Dermis blood vessel endothelial cell (primary cell): ENCODE data around the gene CFAP300. TPM values are rescaled to one million over a fixed set of nuclear protein-coding genes. Genes with fewer than 3 reads are reported as not detected.

Experiments used
- DNase-seq: peaks from one replicate; pipeline ENCODE4 v3.0.0; 2010
- total RNA-seq: library from RNA; depleted of rRNA; stranded (reverse); fragments of >200 nt; gene quantifications from 2 replicates; pipeline ENCODE4 v1.2.3, GENCODE V29; 2014

The CFAP300 gene
- total RNA-seq: 0.09 TPM in 1 of 2 replicates, not detected in the other

DNA sequence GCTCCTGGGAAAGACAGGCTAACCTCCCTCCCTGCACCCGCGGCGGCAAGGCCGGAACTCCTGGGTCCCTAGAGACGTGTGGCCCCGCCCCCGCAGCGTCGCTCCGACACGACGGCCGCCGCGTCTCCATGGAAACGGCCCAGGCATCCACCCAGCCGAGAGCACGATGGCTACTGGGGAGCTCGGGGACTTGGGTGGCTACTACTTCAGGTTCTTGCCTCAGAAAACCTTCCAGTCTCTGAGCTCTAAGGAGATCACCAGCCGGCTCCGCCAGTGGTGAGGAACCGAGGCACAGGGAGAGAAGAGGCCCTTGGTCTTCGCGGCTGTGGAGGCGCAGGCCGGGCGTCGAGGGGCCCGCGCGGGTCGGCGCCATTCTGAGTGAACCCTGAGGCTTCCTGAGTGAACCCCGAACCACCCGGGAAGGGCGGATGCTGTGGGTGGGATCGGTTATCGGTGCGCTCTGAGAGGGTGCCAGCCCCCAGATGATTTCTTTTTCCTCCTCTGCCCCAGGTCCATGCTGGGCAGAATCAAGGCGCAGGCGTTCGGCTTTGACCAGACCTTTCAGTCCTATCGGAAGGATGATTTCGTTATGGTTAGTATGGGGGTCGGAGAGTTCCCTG, at the start of gene CFAP300:
CFAP300 (plus strand) TSS at position 133 of the 620 bp plus-strand sequence; CDS start at position 167, 34 bp downstream.
- DNase-seq: peak; percentile 47

- no peak for DNase-seq
These were observed 45.4 kb upstream of the CFAP300 start for GRCh38 chr11:102001657-102002338.

- DNase-seq: no peak
These were observed 43.0 kb upstream of the CFAP300 start for GRCh38 chr11:102004220-102004619.

- no peak for DNase-seq
These were observed 41.9 kb upstream of the CFAP300 start for GRCh38 chr11:102005306-102005705.

GRCh38 chr11:102006835-102007566, 40.2 kb upstream of the CFAP300 start:
- DNase-seq: no peak

- DNase-seq: peak; percentile 65
These were observed 39.4 kb upstream of the CFAP300 start for GRCh38 chr11:102007567-102008437.

GRCh38 chr11:102010776-102011494, 36.3 kb upstream of the CFAP300 start:
- DNase-seq: peak; percentile 83

GRCh38 chr11:102012946-102013345, 34.3 kb upstream of the CFAP300 start:
- DNase-seq: no peak

DNA sequence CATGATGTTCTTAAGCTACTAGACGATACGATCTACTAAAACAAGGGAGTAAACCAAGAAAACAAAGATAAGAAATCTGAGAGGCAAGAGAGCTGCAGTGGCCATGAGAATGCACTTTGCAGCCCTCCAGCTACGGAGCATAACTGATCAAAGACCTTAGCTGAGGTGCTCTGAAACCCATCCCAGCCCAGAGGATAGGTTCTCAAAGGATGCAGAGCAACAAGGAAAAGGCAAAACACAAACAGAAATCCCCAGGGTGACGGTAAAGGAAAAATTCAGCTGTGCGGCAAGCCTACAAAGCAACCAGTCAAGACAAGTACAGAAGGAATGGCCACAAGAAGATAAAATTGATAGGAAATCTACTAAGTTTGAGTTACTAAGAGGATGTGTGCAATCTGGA, 32.5 kb upstream of the CFAP300 start:
- no peak for DNase-seq

DNA sequence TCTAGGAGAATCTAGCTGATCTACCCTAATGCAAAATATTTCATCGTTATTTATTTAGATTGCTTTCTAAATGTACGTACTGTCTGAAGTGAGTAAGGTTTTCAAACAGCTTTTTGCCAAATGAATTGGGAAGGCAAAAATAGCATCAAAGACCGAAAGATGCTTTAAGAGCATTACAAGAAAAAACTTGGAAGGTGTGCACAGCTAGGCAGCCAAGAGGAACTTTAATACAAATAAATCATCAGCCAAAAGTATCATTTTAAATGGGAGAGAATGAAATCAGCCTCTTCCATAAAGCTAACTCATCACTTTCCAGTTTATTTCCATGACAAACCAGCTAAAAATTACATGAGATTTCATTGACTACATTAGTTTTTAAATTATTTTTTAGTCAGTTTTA, 30.2 kb upstream of the CFAP300 start:
- no peak for DNase-seq

DNA sequence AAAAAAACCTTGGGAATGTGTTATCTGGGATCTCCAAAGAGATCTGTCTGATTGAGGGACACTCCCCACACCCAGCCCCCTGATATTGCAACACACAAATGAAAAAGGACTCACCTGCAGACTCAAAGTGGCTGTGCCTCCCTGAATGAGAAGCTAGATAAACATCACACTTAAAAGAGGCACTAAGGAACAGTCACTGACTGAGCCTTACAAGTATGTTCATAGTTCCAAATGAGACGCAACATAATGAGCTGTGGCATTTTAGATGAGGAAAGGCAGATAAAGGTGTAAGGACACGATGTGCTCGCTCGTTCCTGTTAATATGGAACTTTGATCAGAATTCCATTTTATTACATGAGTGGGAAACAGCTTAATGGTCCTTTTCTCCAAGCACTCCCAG, 21.0 kb upstream of the CFAP300 start:
- DNase-seq: no peak

- no peak for DNase-seq
These were observed 20.3 kb upstream of the CFAP300 start for GRCh38 chr11:102026959-102027358.

DNA sequence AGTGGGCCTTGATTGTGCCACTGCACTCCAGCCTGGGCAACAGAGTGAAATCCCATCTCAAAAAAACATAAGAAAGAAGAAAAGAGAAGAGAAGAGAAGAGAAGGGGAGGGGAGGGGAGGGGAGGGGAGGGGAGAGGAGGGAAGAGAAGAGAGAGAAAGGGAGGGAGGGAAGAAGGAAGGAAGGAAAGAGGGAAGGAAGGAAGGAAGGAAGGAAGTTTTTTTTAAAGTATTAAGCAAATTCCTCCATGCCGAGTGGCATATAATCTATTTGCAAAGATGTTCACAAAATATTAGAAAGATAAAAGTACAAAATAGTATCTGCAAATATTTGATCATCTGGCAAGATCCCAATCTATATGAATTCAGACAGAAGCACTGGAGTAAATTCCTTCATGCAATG, 10.5 kb upstream of the CFAP300 start:
- no peak for DNase-seq

- no peak for DNase-seq
These were observed 396 bp upstream of the CFAP300 start for GRCh38 chr11:102046841-102047240.

GRCh38 chr11:102050927-102051575, 3.8 kb downstream of the CFAP300 start:
- no peak for DNase-seq

- peak; percentile 32 for DNase-seq
These were observed 14.0 kb downstream of the CFAP300 start for GRCh38 chr11:102061276-102061675.

- DNase-seq: no peak
These were observed 14.9 kb downstream of the CFAP300 start for GRCh38 chr11:102062106-102062505.

GRCh38 chr11:102064316-102064715, 17.1 kb downstream of the CFAP300 start:
- no peak for DNase-seq

DNA sequence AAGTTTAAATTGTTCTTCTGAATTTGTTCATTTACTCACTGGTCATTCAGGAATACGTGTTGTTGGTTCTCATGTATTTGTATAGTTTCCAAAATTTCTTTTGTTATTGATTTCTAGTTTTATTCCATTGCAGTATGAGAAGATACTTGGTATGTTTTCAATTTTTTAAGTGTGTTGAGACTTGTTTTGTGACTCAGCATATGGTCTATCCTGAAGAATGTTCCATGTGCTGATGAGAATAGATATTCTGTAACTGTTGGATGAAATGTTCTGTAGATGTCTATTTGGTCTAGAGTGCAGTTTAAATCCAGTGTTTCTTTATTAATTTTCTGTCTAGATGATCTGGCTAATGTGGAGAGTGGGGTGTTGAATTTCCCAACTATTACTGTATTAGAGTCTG, 23.5 kb downstream of the CFAP300 start:
- no peak for DNase-seq

GRCh38 chr11:102071497-102072472, 24.5 kb downstream of the CFAP300 start:
- DNase-seq: no peak
